ENCODE data around the gene MEGF8. TPM values are rescaled to one million over a fixed set of nuclear protein-coding genes. Genes with fewer than 3 reads are reported as not detected.

Gene MEGF8
- total RNA-seq, 2 donors from 2014 or later, result 9.9 to 24.1 TPM

- 90 to 92% methylated on average over 25 to 52 of the region's 54 CpGs for WGBS, 2 donors
- ATAC-seq (no peak), DNase-seq (no peak)
These were observed 50.2 kb downstream of the MEGF8 start for GRCh38 chr19:42375415-42376176.

GRCh38 chr19:42376177-42376555 lies 50.7 kb downstream of the MEGF8 start:
- Histone ChIP-seq H3K36me3 (replicated peaks in 1 of 2; ENCODE audit: insufficient read depth in 1 of 2, low read depth in 2 of 2) (no peaks in the 10 kb centered on the region), H3K4me1 (no peaks in the 10 kb centered on the region), H3K27me3 (peaks cover 0 to 6% of the 10 kb centered on the region in 2 donors), H3K27ac (no peak overlapping the region), H3K4me3 (no peak overlapping the region), H3K9me3 (no peaks in the 10 kb centered on the region)
- no peak for TF ChIP-seq POLR2A (IDR thresholded peaks at IDR 0.05)
- TF ChIP-seq CTCF (IDR thresholded peaks at IDR 0.05), result no peak
- ATAC-seq (no peak), DNase-seq (no peak)
- intact Hi-C loops (cut with DNase I), result no loop called here
- 95 to 98% methylated on average over 14 to 16 of the region's 17 CpGs for WGBS, 2 donors

More at GRCh38 chr19:42375415-42376176, 50.2 kb downstream of the MEGF8 start:
- H3K4me1 ChIP-seq, result no peaks in the 10 kb centered on the region
- intact Hi-C loops (cut with DNase I), result no loop called here
- H3K9me3 ChIP-seq, result no peaks in the 10 kb centered on the region
- H3K27ac ChIP-seq, result no peak overlapping the region
- no peak overlapping the region for H3K4me3 ChIP-seq
- H3K27me3 ChIP-seq, result peaks cover 0 to 6% of the 10 kb centered on the region in 2 donors
- TF ChIP-seq CTCF (IDR thresholded peaks at IDR 0.05) (no peak), POLR2A (IDR thresholded peaks at IDR 0.05) (no peak)
- no peaks in the 10 kb centered on the region for H3K36me3 ChIP-seq (replicated peaks in 1 of 2; ENCODE audit: insufficient read depth in 1 of 2, low read depth in 2 of 2)

- 62 to 69% methylated on average over 16 to 17 of the region's 17 CpGs for WGBS, 2 donors
- H3K4me1 ChIP-seq, result no peaks in the 10 kb centered on the region
- TF ChIP-seq POLR2A (IDR thresholded peaks at IDR 0.05) (no peak), CTCF (IDR thresholded peaks at IDR 0.05) (no peak)
- no peaks in the 10 kb centered on the region for H3K36me3 ChIP-seq (replicated peaks in 1 of 2; ENCODE audit: insufficient read depth in 1 of 2, low read depth in 2 of 2)
- intact Hi-C loops (cut with DNase I), result no loop called here
- no peak overlapping the region for H3K27ac ChIP-seq
- DNase-seq, result no peak
- H3K9me3 ChIP-seq, result no peaks in the 10 kb centered on the region
- peaks cover 0 to 6% of the 10 kb centered on the region in 2 donors for H3K27me3 ChIP-seq
- ATAC-seq, result no peak
- no peak overlapping the region for H3K4me3 ChIP-seq
These were observed 53.1 kb downstream of the MEGF8 start for GRCh38 chr19:42378225-42379215.

- no peak overlapping the region for H3K27ac ChIP-seq
- H3K4me1 ChIP-seq, result no peaks in the 10 kb centered on the region
- WGBS, 2 donors, result 65 to 71% methylated on average over 6 of the region's 6 CpGs
- peaks cover 0 to 6% of the 10 kb centered on the region in 2 donors for H3K27me3 ChIP-seq
- no peak for ATAC-seq
- DNase-seq, result no peak
- H3K4me3 ChIP-seq, result no peak overlapping the region
- no peaks in the 10 kb centered on the region for H3K36me3 ChIP-seq (replicated peaks in 1 of 2; ENCODE audit: insufficient read depth in 1 of 2, low read depth in 2 of 2)
- intact Hi-C loops (cut with DNase I), result no loop called here
- TF ChIP-seq POLR2A (IDR thresholded peaks at IDR 0.05), result no peak
- no peak for TF ChIP-seq CTCF (IDR thresholded peaks at IDR 0.05)
- H3K9me3 ChIP-seq, result no peaks in the 10 kb centered on the region
These were observed 54.7 kb downstream of the MEGF8 start for GRCh38 chr19:42380155-42380554.
